Sigmoid colon (tissue), 7 donors: ENCODE data around the gene NUP85. TPM values are rescaled to one million over a fixed set of nuclear protein-coding genes. Genes with fewer than 3 reads are reported as not detected.
"Not testable (repeated sequence)": the region's sequence is repeated elsewhere in the genome, so short reads cannot be mapped to it uniquely, and the experiment has no call there.

Experiments used
- DNase-seq: peaks from one replicate; pipeline ENCODE4 v3.0.0-alpha.2; 2019
- H3K27ac ChIP-seq, 4 donors: fragments of 200-600 bp; sonication (generic); one replicate each; pipeline ENCODE4 v1.5.1; 2016 to 2019; ENCODE audit warnings: mild to moderate bottlenecking in 1 of 4
- H3K27me3 ChIP-seq, 3 donors: fragments of 200-600 bp; sonication (generic); one replicate each; pipeline ENCODE4 v1.5.1; 2019; ENCODE audit warnings: mild to moderate bottlenecking in 1 of 3
- H3K36me3 ChIP-seq, 4 donors: fragments of 200-600 bp; sonication (generic); one replicate each; pipeline ENCODE4 v1.5.1; 2016 to 2019
- H3K4me1 ChIP-seq, 4 donors: fragments of 200-600 bp; sonication (generic); one replicate each; pipeline ENCODE4 v1.5.1; 2017 to 2019
- H3K4me3 ChIP-seq, 4 donors: fragments of 200-600 bp; sonication (generic); one replicate each; pipeline ENCODE4 v1.5.1; 2017 to 2019; ENCODE audit warnings: mild to moderate bottlenecking in 2 of 4, moderate library complexity in 1 of 4
- H3K9me3 ChIP-seq, 4 donors: fragments of 200-600 bp in 3 of 4; sonication (generic) in 3 of 4; one replicate each; pipeline versions ENCODE4 v1.5.1 to v1.6.1; 2013 to 2019
- CTCF ChIP-seq, 4 experiments: fragments of 450-650 bp in 3 of 4; fragments of 200-600 bp in 1 of 4; IDR thresholded peaks; one replicate each; pipeline ENCODE4 v1.5.1; 2016 to 2019; ENCODE audit warnings: antibody characterized with exemption in 4 of 4, mild to moderate bottlenecking in 3 of 4, moderate library complexity in 2 of 4
- EP300 ChIP-seq, 4 donors: sonication (generic); formaldehyde crosslinking; IDR thresholded peaks; one replicate each; pipeline ENCODE4 v1.6.1; 2017; ENCODE audit warnings: antibody characterized with exemption in 4 of 4
- POLR2A ChIP-seq, 2 donors: fragments of 450-650 bp; IDR thresholded peaks; one replicate each; pipeline ENCODE4 v1.6.1; 2016; ENCODE audit warnings: antibody characterized with exemption in 2 of 2, mild to moderate bottlenecking in 2 of 2, moderate library complexity in 2 of 2
- POLR2AphosphoS5 ChIP-seq, 4 donors: sonication (generic); formaldehyde crosslinking; IDR thresholded peaks; one replicate each; pipeline ENCODE4 v1.6.1; 2017; ENCODE audit warnings: antibody characterized with exemption in 4 of 4
- WGBS, 2 donors: extraction: QIAGEN DNeasy Blood & Tissue Kit; methylation state at CpG; one replicate each; pipeline ENCODE4 v1.1.7; 2013; 5-methylcytosine and 5-hydroxymethylcytosine counted together
- intact Hi-C: fragments of 100-400 bp; cut with DNase I; formaldehyde crosslinking; loops from one replicate; pipeline ENCODE4 v1.15.1; 2023
- polyA plus RNA-seq, 3 donors: library from polyadenylated mRNA; stranded (reverse); fragments of 200-250 nt; gene quantifications; one replicate each; pipeline ENCODE4 v1.2.3, GENCODE V29; 2013
- total RNA-seq, 4 donors: library from RNA; depleted of rRNA; stranded (reverse); fragments of >200 nt; gene quantifications; one replicate each; pipeline ENCODE4 v1.1.0, GENCODE V29; 2016
- donor health status: healthy with polysubstance abuse.
- donor health status: Bipolar disorder and iron deficiency.
- donor health status: healthy.

The NUP85 gene
- total and polyA plus RNA-seq, 7 donors, result 21.1 to 48.6 (median 31.7) TPM

GRCh38 chr17:75272848-75273184 lies 67.3 kb downstream of the NUP85 start:
- Histone ChIP-seq H3K9me3 (no peaks in the 10 kb centered on the region), H3K4me1 (peaks cover 0 to 32% (median 25%) of the 10 kb centered on the region in 4 donors), H3K4me3 (no peak overlapping the region), H3K27ac (peak overlapping the region in 3 of 4 donors; percentile 37 to 96 (median 94)), H3K36me3 (peaks cover 0 to 8% (median under 1%) of the 10 kb centered on the region in 4 donors), H3K27me3 (no peaks in the 10 kb centered on the region)
- TF ChIP-seq CTCF (IDR thresholded peaks at IDR 0.05) (no peak), POLR2A (IDR thresholded peaks at IDR 0.05) (no peak), POLR2AphosphoS5 (IDR thresholded peaks at IDR 0.05) (no peak), EP300 (IDR thresholded peaks at IDR 0.05) (no peak)
- 83 to 90% methylated on average over 3 of the region's 3 CpGs for WGBS, 2 donors
- intact Hi-C loops, result loop anchor here (5.0 kb wide), 2 partner anchors 134 to 244 kb away; partner anchors contain the start of genes CASKIN2, GRB2 and TSEN54
- DNase-seq, result no peak

GRCh38 chr17:75273977-75274708 lies 68.7 kb downstream of the NUP85 start:
- 73 to 80% methylated on average over 7 of the region's 7 CpGs for WGBS, 2 donors
- no peaks in the 10 kb centered on the region for H3K9me3 ChIP-seq
- intact Hi-C loops, result loop anchor here (5.0 kb wide), 2 partner anchors 133 to 243 kb away; partner anchors contain the start of genes CASKIN2, GRB2 and TSEN54
- H3K36me3 ChIP-seq, result peaks cover 0 to 16% (median 2%) of the 10 kb centered on the region in 4 donors
- DNase-seq, result no peak
- H3K4me3 ChIP-seq, result no peak overlapping the region
- no peaks in the 10 kb centered on the region for H3K27me3 ChIP-seq
- no peak for TF ChIP-seq CTCF (IDR thresholded peaks at IDR 0.05)
- TF ChIP-seq POLR2A (IDR thresholded peaks at IDR 0.05), result no peak
- no peak overlapping the region for H3K27ac ChIP-seq
- H3K4me1 ChIP-seq, result peaks cover 0 to 32% (median 25%) of the 10 kb centered on the region in 4 donors

DNA sequence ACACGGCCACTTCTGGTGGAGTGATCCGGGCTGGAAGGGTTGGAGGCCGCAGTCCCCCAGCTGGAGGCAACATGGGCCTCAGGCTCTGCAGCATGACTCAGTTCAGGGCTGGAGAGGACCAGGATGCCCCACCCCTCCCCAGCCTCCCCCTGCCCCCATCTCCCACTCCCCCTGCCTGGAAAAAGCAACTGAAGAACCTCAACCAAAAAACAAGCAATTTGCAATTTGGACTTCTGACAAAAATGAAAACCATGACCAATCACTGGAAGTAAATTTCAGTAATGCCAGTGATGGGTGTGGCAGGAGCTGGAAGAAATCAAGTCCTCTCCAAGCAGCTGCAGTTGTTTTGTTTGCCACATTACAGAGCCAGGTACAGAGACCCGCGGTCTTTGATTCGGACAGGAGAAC lies 72.2 kb downstream of the NUP85 start:
- no peak for TF ChIP-seq CTCF (IDR thresholded peaks at IDR 0.05)
- no peak for TF ChIP-seq EP300 (IDR thresholded peaks at IDR 0.05)
- no peak for TF ChIP-seq POLR2A (IDR thresholded peaks at IDR 0.05)

DNA sequence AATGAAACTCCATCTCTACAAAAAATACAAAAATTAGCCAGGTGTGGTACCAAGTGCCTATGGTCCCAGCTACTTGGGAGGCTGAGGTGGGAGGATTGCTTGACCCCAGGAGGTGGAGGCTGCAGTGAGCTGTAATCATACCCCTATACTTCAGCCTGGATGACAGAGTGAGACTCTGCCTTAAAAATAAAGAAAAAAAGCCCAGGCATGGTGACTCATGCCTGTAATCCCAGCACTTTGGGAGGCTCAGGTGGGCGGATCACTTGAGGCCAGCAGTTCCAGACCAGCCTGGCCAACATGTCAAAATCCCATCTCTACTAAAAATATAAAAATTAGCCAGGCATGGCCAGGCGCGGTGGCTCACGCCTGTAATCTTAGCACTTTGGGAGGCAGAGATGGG lies 74.7 kb downstream of the NUP85 start:
- not testable (repeated sequence) for H3K27ac ChIP-seq, H3K27me3 ChIP-seq, DNase-seq, H3K9me3 ChIP-seq, H3K4me1 ChIP-seq, H3K4me3 ChIP-seq
- H3K36me3 ChIP-seq, result peaks cover 0 to 39% (median 6%) of the 10 kb centered on the region in 4 donors
- intact Hi-C loops, result loop anchor here (10.0 kb wide), 1 partner anchor 305 kb away; the partner anchor contains the start of gene MYO15B
- WGBS, 2 donors, result 95% methylated on average over 4 of the region's 4 CpGs

More for the DNA sequence above, 72.2 kb downstream of the NUP85 start:
- DNase-seq, result no peak
- Histone ChIP-seq H3K4me3 (no peak overlapping the region), H3K27ac (no peak overlapping the region), H3K27me3 (no peaks in the 10 kb centered on the region), H3K9me3 (no peaks in the 10 kb centered on the region), H3K36me3 (peaks cover 0 to 26% (median 2%) of the 10 kb centered on the region in 4 donors), H3K4me1 (peaks cover 0 to 9% (median 8%) of the 10 kb centered on the region in 4 donors)
- WGBS, 2 donors, result 91 to 94% methylated on average over 6 of the region's 6 CpGs
- intact Hi-C loops, result no loop called here

DNA sequence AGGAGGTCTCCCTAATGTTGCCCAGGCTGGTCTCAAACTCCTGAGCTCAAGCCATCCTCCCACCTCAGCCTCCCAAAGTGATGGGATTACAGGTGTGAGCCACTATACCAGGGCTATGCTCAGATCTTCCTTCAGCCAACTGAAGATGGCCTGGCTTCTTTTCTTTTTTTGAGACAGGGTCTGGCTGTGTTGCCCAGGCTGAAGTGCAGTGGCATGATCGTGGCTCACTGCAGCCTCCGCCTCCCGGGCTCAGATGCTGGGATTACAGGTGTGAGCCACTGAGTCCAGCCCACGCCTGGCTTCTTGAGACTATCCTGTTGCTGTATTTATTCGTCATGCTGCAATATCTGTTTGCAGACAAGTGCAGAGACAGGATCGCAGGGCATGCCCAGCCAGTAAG lies 79.6 kb downstream of the NUP85 start:
- Histone ChIP-seq H3K4me1 (peaks cover 0 to 10% (median 5%) of the 10 kb centered on the region in 4 donors), H3K27me3 (no peaks in the 10 kb centered on the region), H3K36me3 (peaks cover 0 to 37% (median 5%) of the 10 kb centered on the region in 4 donors), H3K27ac (no peak overlapping the region), H3K9me3 (no peaks in the 10 kb centered on the region), H3K4me3 (no peak overlapping the region)
- TF ChIP-seq EP300 (IDR thresholded peaks at IDR 0.05) (no peak), POLR2A (IDR thresholded peaks at IDR 0.05) (no peak), POLR2AphosphoS5 (IDR thresholded peaks at IDR 0.05) (no peak), CTCF (IDR thresholded peaks at IDR 0.05) (no peak)
- WGBS, 2 donors, result 85 to 95% methylated on average over 6 of the region's 6 CpGs
- intact Hi-C loops, result loop anchor here (5.0 to 10.0 kb wide), 2 partner anchors 232 to 300 kb away; partner anchors contain the start of genes CASKIN2, MYO15B and TSEN54
- no peak for DNase-seq

Other genes with a start within 250 kb of the NUP85 start
- 10 to 100 TPM in 1 of 4 donors, 1 to 10 TPM in 3; 7.1 to 21.6 (median 8.3) TPM for gene HID1, start 232.9 kb upstream of the NUP85 start, total RNA-seq
- gene HID1, start 232.9 kb upstream of the NUP85 start, polyA plus RNA-seq, result 10 to 100 TPM; 23.4 to 34.8 (median 33.8) TPM
- 10 to 100 TPM in 3 of 4 donors, 1 to 10 TPM in 1; 9.3 to 16.9 (median 10.3) TPM for gene CDR2L, start 218.0 kb upstream of the NUP85 start, total RNA-seq
- 1 to 10 TPM; 2.4 to 3.7 (median 3.0) TPM for gene CDR2L, start 218.0 kb upstream of the NUP85 start, polyA plus RNA-seq
- gene MRPL58, start 193.0 kb upstream of the NUP85 start, total RNA-seq, result 100 to 1,000 TPM in 1 of 4 donors, 10 to 100 TPM in 3; 46.3 to 104 (median 62.5) TPM
- gene MRPL58, start 193.0 kb upstream of the NUP85 start, polyA plus RNA-seq, result 10 to 100 TPM; 36.6 to 56.9 (median 53.0) TPM
- 100 to 1,000 TPM; 303 to 480 (median 367) TPM for gene ATP5PD, start 158.7 kb upstream of the NUP85 start, total RNA-seq
- gene ATP5PD, start 158.7 kb upstream of the NUP85 start, polyA plus RNA-seq, result 100 to 1,000 TPM; 481 to 726 (median 592) TPM
- gene KCTD2, start 158.5 kb upstream of the NUP85 start, total RNA-seq, result 10 to 100 TPM; 19.6 to 25.5 (median 21.8) TPM
- gene KCTD2, start 158.5 kb upstream of the NUP85 start, polyA plus RNA-seq, result 10 to 100 TPM; 12.5 to 24.0 (median 13.8) TPM
- 10 to 100 TPM in 1 of 4 donors, 1 to 10 TPM in 3; 2.6 to 15.0 (median 6.4) TPM for gene SLC16A5, start 117.7 kb upstream of the NUP85 start, total RNA-seq
- 10 to 100 TPM in 2 of 3 donors, 1 to 10 TPM in 1; 6.6 to 31.1 (median 13.4) TPM for gene SLC16A5, start 117.7 kb upstream of the NUP85 start, polyA plus RNA-seq
- gene ARMC7, start 95.7 kb upstream of the NUP85 start, total RNA-seq, result 1 to 10 TPM; 3.2 to 7.8 (median 4.3) TPM
- gene ARMC7, start 95.7 kb upstream of the NUP85 start, polyA plus RNA-seq, result 10 to 100 TPM; 15.0 to 18.9 (median 16.6) TPM
- 100 to 1,000 TPM in 1 of 4 donors, 10 to 100 TPM in 3; 60.7 to 109 (median 82.4) TPM for gene NT5C, start 73.9 kb upstream of the NUP85 start, total RNA-seq
- gene NT5C, start 73.9 kb upstream of the NUP85 start, polyA plus RNA-seq, result 100 to 1,000 TPM; 102 to 116 (median 110) TPM
- 10 to 100 TPM; 17.5 to 19.1 (median 18.8) TPM for gene JPT1, start 51.2 kb upstream of the NUP85 start, total RNA-seq
- gene JPT1, start 51.2 kb upstream of the NUP85 start, polyA plus RNA-seq, result 100 to 1,000 TPM; 361 to 627 (median 471) TPM
- gene SUMO2, start 22.7 kb upstream of the NUP85 start, total RNA-seq, result 100 to 1,000 TPM in 1 of 4 donors, 10 to 100 TPM in 3; 63.0 to 109 (median 87.1) TPM
- gene SUMO2, start 22.7 kb upstream of the NUP85 start, polyA plus RNA-seq, result 100 to 1,000 TPM in 2 of 3 donors, 10 to 100 TPM in 1; 69.9 to 130 (median 117) TPM
- 10 to 100 TPM; 16.0 to 22.1 (median 17.9) TPM for gene GGA3, start 55.9 kb downstream of the NUP85 start, total RNA-seq
- 10 to 100 TPM; 10.2 to 35.8 (median 12.0) TPM for gene GGA3, start 55.9 kb downstream of the NUP85 start, polyA plus RNA-seq
- 10 to 100 TPM; 26.6 to 51.5 (median 39.2) TPM for gene MRPS7, start 56.2 kb downstream of the NUP85 start, total RNA-seq
- gene MRPS7, start 56.2 kb downstream of the NUP85 start, polyA plus RNA-seq, result 10 to 100 TPM; 73.3 to 96.4 (median 73.4) TPM
- gene MIF4GD, start 65.6 kb downstream of the NUP85 start, total RNA-seq, result 10 to 100 TPM; 18.1 to 40.7 (median 26.2) TPM
- gene MIF4GD, start 65.6 kb downstream of the NUP85 start, polyA plus RNA-seq, result 10 to 100 TPM; 15.0 to 33.5 (median 19.0) TPM
- gene SLC25A19, start 83.8 kb downstream of the NUP85 start, total RNA-seq, result 10 to 100 TPM in 3 of 4 donors, 1 to 10 TPM in 1; 8.7 to 19.6 (median 14.7) TPM
- gene SLC25A19, start 83.8 kb downstream of the NUP85 start, polyA plus RNA-seq, result 10 to 100 TPM in 2 of 3 donors, 1 to 10 TPM in 1; 5.4 to 20.1 (median 12.0) TPM
- 100 to 1,000 TPM in 1 of 4 donors, 10 to 100 TPM in 3; 75.3 to 103 (median 84.4) TPM for gene GRB2, start 200.0 kb downstream of the NUP85 start, total RNA-seq
- gene GRB2, start 200.0 kb downstream of the NUP85 start, polyA plus RNA-seq, result 10 to 100 TPM; 56.5 to 94.4 (median 77.4) TPM